ENCODE data around the gene C2CD4C.

C2CD4C gene

DNA sequence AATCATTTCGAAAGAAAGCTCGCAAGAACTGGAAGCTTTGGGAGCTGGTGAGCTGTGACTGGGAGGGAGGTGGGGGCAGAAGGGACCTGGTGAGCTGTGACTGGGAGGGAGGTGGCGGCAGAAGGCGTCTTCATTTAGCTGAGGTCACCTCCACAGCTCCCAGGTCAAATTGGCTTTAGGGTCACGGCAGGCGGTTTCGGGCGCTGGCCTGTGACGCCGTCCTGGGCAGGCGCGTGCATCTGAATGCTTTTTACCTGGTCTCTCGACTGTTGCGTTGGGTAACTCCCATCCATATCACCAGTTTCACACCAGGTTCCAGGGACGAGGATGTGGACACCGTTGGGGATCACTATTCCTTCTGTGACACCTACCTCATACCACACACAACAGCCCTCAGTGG, 29.2 kb downstream of the C2CD4C start:
- no peak for DNase-seq

DNA sequence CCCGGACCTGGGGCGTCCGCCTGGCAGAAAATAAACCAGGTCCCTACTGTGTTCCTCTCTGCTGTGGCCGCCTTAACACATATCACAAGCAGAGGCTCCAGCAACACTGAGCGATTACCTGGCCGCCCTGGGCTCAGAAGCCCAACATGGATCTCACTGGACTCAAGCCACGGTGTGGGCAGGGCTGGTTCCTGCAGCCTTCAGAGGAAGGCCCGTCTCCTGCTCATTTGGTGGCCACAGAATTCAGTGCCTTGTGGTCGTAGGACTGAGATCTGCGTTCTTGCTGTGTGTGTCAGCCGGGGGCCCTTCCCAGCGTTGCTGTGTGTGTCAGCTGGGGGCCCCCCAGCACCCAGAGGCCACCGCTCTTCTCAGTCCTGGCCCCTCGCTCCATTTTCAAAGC, 30.2 kb downstream of the C2CD4C start:
- no peak for DNase-seq

DNA sequence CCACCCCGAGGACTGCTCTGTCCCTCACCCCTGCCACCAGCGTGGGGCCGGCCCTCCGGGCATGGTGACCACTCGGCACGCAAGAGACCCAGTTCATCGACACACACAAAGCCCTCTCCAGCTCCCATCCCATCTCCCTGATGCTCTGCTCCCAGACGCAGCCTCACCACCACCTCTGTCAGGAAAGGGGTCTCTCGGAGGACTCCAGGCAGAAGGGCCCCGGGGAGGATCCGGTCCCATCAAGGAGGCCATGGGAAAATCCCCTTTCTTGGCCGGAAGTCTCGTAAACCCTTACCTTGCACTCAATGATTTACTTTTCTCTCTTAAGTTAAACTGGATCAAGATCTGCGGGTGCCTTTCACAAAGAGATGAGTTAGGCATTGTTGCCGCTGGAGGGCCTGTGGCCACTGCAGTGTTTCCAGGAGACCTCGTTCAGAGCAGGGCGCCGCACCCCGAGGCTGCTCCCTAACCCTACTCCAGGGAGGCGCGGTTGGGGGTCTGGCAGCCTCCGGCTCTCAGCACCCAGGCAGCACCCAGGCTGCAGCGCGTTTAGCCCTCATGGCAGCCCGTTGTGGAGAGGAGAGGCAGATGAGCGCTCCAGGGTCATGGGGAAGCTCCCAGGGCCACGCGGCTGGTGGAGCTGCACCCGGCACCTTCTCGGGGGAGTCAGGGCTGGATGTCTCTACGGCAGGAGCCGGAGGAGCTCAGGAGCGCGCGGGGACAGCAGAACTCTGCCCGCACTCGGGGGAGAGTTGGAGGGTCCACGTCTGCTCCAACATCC, 31.0 kb downstream of the C2CD4C start:
- DNase-seq = no peak

DNA sequence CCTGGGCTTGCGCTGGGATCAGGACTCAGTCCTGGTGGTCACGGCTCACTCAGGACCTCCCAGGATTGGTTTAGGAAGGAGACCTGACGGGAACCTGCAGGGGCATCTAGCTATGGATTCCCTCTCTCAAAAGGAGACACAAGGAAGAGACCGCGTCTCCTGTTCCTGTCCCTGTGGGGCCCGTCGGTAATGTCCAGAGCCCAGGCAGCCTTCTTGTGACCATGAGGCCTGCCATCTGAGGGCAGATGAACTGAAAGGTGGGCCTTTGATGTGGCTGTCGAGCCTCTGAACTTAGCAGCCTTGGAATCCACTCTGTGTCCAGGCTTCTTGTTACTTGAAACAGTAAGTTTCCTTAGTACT, 32.9 kb downstream of the C2CD4C start:
- DNase-seq = no peak

DNA sequence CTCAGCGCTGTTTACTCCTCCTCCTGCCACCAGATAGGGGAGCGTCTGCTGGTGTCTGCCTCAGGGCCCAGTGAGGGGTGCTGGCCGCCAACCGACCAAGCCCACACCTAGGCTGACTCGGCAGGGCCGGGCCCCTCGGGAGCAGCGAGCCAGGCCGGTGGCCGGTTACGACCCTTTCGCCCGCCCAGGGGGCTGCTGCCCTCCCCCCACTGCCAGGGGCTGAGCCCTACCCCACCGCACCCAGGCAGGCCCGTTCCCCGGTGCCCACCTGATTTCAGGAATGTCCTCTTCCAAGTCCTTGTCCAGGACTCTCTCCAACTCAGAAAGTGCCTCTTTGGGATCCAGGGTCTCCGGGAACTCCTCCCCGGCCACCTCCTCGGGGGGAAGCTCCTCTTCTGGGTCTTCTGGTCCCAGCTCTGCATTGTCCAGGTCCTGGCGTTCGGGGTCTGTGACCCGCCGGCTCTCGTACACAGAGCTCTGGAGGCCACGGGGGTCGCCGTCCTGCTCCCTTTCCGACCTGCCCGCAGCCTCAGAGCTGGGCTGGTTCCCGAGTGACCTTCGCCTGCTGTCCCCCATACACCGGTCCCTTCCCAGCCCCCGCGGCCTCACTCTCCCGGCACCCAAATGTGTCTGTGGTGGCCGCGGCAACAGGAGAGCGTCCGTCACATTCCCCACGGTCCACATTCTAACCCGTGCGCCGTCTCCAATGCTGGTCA, 33.4 kb downstream of the C2CD4C start:
- no peak for DNase-seq

DNA sequence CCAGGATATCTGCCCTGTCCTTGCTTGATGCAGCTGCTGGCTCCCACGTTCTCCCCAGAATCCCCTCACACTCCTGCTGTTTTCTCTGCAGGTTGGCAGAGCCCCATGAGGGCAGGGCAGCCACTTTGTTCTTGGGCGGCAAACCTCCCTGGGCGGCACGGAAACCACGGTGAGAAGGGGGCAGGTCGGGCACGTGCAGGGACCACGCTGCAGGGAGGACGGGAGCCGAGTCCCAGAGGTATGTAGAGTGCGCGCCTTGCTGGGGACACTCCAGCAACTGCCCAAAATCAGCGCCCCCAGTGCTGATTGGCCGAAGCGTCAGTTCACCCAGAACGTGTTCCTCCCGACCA, 34.1 kb downstream of the C2CD4C start:
- no peak for DNase-seq

DNA sequence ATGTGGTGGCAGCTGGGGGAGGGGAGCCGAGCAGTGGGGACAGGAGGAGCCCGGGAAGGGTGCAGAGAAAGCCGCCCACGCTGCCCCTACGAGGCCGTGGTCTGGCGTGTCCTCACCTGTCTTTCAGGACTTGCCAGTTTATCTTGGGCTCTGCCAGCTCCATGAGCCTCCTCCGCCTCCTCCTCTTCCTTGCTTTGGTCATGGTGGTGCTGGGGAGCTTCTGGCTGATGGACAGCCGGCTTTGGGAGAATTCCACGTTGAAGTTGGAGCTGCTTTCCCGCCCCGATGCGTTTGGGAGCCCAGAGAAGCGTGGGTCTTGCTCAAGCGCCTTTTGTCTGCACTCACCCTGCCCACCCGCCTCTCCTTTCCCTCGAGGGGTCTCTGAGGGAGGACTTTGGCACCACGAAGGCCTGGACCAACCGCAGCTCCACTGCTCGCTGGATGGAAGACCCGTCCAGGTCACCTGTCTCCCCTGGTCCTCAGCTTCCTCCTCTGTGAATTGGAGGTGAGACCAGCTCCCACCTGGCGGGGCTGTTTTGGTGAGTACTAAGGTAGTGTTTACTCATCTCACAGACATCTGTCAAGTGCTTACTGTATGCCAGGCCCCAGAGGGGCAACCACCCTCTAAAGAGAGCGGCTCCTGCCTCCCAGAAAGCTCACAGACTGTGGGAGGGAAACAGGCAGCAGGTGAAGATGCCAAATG, 34.6 kb downstream of the C2CD4C start:
- no peak for DNase-seq

DNA sequence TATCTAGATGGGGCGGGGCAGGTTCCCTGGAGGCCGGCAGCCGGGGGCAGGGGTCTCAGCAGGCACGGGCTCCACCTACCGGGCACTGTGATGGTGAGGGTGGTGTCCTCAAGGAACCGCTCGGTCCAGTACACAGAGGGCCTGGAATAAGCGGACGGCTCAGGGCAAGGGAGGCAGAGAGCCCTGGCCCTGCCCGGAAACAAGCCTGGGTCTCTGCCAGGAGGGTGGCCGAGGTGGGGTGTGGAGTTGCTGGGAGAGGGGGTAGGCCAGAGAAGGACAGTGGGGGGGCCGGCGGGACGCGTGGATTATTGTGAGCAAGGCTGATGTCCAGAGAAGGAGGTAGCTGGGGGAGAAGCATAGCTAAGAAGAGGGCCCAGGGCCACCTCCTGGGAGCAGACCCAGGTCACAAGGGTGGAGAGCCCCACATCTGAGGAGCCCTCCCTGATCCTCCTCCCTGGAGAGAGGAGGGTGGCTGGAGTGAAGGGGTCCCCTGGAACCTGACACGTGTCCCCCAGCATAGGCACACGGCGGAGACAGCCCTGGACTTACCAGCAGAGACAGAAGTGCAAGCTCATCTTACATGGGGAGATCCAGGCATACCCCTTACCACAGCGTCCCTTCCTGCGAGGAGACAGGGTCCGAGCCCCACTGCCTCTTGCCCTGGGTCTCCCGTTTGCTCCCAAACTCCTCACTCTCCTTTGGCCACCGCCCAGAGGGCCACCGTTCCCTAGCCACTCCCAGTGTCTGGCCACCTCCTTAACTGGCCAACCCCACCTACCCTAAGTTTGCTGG, 35.4 kb downstream of the C2CD4C start:
- no peak for DNase-seq

DNA sequence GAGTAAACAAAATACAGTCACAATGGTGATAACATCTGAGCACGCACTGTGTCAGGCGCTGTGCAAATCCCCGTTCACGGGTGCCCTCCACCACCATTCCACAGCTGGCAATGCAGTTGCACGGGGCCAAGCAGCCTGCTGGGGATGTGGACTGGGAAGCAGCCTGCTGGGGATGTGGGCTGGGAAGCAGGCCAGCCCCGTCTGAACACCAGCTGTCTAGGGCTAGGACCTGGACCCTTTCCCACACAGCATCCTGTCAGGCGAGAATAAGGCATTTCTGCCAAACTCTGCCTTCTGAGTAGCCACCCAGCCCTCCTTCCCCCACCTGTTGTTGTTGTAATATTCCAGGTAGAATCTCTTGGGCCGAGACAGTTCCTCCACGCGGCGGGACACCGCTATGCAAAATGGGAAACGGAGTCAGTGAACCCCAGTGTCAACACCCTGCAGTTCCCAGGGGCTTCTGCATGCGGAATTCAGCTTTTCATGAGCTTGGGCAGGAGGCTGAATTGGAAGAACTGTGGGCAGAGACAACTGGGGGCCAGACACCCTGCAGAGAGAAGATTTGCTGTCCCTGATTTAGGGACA, 36.5 kb downstream of the C2CD4C start:
- DNase-seq = no peak

DNA sequence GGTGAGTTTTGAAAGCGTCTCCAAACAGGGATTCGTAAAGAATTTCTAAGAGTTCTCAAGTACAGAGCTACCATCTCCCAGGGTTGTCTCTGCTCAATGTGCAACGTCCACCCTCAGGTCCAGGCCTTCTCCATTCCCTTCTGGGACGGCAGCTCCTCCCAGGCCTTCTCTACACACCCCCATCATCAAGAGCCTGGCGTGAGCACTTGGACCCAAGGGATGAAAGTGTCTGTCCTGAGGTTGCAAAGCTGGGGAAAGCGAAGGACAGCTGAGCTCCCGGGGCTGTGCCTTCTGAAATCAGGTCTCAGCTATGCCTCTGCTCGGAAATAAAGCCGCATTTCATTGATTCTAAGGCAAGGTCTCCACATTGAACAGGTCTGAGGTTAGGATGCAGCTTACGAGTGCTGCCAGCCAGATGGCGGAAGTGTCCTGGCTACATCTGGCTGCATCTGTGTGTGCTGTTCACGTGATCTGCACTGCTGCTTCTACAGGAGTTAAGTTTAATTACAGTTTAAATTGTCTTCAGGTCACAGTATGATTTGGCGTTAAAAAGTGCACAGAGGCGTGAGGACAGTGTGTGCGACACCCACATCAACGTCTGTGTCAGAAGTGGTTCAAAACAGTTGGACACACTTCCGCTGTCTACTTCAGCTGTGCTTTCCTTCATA, 37.3 kb downstream of the C2CD4C start:
- DNase-seq = no peak

DNA sequence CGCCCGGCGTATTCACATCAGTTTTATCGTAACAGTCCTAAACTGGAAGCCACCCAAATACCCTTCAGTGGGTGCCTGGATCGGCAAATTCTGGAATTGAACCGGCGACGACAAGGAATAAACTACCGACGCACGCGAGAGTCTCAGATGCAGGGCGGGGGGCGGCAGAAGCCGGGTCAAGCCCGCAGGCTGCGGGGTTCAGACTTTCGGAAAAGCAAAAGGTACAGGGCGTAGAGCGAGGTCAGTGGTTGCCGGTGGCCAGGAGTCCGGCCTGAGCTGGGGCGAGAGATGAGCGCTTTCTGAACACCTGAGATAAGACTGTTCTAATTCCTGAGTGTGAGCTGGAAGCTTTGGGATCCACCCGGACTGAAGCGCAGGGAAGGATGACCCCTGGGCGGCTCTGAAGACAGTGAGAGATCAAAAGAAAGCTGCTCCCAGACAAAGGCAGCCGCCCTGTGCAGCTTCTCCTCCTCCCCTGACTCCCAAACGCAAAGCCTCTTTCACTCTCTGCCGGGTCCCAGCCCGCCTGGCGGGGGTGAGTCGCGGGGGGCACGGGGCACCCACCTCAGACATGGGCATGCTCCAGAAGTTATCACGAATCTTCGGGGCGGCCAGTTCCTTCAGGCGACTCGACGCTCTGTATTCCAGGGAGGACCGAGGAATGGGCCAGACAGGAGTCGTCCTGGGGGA, 38.2 kb downstream of the C2CD4C start:
- DNase-seq = no peak

DNA sequence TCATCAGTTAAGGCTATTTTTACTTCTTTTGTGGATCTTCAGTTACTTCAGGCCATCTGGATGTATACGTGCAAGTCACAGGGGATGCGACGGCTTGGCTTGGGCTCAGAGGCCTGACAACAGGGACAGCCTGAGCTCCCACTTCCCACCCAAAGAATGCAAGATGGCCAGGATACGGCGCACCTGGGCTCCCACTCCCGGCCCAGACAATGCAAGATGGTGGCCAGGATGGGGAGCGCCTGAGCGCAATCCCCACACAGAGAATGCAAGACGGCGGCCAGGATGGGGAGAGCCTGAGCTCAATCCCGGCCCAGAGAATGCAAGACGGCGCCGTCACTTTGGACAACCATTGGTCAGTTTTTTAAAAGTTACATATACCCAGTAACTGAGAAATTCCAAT, 39.1 kb downstream of the C2CD4C start:
- DNase-seq = no peak

DNA sequence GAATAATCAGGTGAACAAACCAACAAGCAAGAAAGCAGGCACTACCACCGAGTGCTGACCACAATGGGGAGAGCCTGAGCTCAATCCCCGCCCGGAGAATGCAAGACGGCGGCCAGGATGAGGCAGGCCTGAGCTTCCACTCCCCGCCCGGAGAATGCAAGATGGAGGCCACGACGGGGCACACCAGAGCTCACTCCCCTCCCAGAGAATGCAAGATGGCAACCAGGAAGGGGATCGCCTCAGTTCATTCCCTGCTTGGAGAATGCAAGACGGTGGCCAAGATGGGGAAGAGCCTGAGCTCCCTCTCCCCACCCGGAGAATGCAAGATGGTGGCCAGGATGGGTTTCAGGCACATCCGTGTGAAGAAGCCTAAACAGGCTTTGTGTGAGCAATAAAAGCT, 39.7 kb downstream of the C2CD4C start:
- DNase-seq = no peak

DNA sequence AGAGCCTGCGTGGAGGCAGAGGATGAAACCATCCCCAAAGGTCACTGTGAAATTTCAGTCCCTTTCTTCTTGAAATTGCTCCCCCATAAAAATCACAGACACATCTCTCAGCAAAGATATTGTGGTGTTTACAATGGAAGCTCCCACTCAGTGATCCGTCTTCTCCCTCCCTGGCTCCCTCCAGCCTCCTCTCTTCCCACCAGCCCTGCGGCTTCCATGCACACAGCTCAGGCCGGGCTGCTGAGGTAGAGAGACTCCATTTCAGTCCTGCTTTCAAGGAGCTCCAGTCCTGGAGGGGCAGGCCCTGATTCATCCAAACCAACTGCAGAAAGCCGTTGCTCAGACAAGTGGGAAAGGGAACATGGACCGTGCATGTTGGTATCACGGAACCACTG, 40.3 kb downstream of the C2CD4C start:
- DNase-seq = no peak

DNA sequence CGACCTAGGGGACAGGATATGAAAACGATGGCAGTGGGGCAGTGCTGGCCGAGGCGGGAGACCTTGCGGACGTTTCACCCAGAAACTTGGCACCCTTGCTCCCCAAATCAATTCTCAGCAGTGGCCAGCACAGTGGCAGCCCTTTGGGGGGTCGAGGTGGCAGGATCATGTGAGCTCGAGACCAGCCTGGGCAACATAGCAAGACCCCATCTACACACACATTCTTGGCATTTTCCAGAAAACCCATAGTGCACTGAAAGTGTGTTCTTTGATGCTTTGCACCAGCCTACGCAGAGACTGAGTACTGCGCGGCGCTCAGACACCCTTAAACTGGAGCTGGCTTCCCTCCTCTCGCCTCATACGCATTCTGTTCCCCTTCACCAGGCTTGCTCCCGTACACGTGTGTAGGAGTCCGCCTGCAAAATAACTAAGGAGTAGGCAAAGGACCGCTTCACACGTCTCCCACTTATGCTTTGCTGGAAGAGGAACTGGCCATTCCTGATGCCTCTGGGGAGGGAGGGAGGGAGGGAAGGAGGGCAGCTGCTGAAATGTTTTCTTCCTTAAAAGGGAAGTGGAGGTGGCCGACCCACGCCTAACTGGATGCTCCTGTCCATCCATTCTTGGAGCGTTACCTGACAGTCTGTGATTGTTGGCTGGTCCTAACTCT, 40.9 kb downstream of the C2CD4C start:
- no peak for DNase-seq

DNA sequence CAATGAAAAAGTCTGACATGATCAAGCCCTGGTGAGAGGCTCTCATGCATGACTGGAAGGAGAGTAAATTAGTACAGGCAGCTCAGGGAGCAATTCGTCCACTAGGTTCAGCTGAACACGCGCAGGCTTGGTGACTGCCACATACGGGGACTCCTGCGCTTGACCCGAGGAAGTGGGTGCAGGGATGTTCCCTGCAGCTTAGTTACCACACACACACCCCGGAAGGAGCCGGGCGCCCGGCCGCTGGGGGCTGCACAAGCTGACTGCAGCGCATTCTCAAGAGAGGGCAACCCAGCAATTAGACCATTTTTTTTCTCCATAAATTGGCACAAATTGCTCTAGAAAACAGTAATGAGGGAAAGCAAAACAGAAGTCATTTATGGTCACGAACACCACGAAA, 41.4 kb downstream of the C2CD4C start:
- DNase-seq = no peak

DNA sequence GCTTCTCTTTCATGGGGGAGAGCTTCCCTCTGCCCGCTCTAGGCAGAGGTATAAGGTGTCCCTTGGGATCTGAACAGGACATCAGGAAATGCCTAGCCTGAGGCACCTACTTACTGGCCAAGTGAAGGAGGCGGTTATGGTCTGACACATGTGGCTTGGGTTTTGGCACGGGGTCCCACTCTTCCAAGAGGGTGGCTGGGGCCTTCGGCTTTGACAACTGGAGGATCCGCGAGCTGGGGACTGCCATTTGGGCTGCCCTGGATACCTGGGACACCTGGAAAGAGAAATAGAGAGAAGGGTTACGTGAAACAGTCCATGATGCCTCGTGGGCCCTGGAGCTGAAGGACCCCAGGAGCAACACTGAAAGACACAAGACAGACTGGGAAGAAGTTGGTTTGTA, 42.0 kb downstream of the C2CD4C start:
- DNase-seq = no peak

DNA sequence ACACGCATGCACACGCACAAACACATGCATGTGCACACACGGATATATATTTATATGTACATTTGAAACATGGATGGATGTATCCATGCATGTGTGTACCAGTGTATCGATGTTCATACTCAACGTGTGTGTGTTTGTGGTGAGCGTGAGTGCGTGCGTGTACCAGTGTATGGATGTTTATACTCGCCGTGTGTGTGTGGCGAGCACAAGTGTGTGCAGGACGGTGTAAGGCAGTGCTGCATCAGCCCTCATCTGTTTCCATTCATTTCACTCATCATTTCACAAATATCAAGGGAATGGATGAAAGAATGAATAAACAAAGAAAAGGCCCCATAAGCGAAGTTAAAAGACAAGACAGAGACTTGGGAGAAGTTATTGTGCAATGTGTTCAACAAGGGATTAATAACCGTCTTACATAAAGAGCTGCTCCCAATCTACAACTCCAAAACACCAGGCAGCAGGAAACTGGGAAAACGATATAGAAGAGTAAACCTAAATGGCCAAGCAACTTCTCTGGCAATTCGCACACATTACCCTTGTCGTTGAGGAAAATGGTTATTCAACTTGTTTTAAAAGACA, 42.7 kb downstream of the C2CD4C start:
- DNase-seq = no peak

DNA sequence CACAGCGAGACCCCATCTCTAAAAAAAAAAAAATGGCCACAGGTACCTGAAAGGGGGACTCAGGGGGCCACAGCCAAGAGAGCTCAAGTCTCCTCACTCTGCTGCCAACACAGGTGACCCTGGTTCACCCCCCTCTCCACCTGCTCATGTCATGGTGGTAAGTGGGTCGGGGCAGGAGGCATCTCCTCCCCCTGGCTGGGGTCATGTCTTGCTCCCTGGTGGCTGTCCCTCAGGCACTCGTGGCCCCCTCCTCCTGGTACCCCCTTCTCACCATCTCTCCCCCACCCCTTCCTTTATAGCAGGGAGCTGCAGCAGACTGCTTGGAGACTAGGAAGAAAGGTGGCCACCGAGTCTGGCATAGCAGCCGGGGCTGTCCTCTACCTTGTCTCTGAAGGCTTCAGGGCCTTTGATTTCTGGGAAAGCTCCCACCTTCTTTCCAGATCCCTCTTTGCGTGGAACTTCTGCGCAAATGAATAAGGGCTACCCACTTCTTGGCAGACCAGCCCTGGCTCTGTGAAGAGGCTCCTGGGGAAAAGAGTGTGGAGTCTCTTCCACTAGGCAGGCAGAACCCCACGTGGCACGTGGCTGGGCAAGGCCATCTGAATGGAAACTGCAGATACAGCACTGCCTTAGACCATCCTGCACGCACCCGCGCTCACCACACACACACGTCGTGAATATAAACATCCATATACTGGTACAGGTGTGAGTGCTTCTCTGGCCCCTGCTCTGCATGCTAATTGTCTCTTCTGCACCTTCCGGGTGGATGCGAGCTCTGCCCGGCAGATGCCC, 44.3 kb downstream of the C2CD4C start:
- DNase-seq = no peak

DNA sequence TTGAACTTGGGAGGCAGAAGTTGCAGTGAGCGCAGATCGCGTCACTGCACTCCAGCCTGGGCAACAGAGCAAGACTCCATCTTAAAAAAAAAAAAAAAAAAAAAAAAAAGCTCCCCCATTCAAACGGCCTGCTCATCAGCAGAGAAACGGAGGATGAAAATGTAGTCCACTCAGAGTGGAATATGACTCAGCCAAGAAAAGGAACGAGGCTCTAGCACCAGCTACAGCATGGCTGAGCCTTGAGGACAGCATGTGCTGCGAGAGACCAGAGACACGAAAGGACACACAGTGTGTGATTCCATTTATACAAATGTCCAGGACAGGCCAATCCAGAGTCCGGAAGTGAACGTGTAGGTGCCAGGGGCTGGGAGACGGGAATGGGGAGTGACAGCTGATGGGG, 46.3 kb downstream of the C2CD4C start:
- no peak for DNase-seq

Data from activated T-cell treated with anti-CD3 and anti-CD28 coated beads for 4 hours (primary cell).